NCI-H2107 treated with DMSO at 0.1 percent for 48 hours (cell line): ENCODE measurements around the gene FLT1.

Source experiments
- DNase-seq: peaks from one replicate; lab custom pipeline; 2025; ENCODE audit not compliant: unreplicated experiment; lab: John Stamatoyannopoulos, UW

The FLT1 gene

GRCh38 chr13:28494778-28495537, at the start of gene FLT1:
Gene FLT1, minus strand, starts transcription at chr13:28495128. Its CDS starts 285 bp downstream, at chr13:28494843.
- no peak for DNase-seq

- DNase-seq: no peak
These were observed 49.1 kb upstream of the FLT1 start for GRCh38 chr13:28544026-28544425.

GRCh38 chr13:28542804-28543203, 47.9 kb upstream of the FLT1 start:
- DNase-seq: no peak

- DNase-seq: no peak
These were observed 47.0 kb upstream of the FLT1 start for GRCh38 chr13:28541966-28542365.

GRCh38 chr13:28540612-28541011, 45.7 kb upstream of the FLT1 start:
- no peak for DNase-seq

- DNase-seq: no peak
These were observed 44.8 kb upstream of the FLT1 start for GRCh38 chr13:28539625-28540286.

GRCh38 chr13:28538932-28539331, 44.0 kb upstream of the FLT1 start:
- DNase-seq: no peak

- DNase-seq: no peak
These were observed 42.2 kb upstream of the FLT1 start for GRCh38 chr13:28537171-28537570.

GRCh38 chr13:28536371-28536770, 41.4 kb upstream of the FLT1 start:
- no peak for DNase-seq

- no peak for DNase-seq
These were observed 40.8 kb upstream of the FLT1 start for GRCh38 chr13:28535734-28536133.

- no peak for DNase-seq
These were observed 39.9 kb upstream of the FLT1 start for GRCh38 chr13:28534801-28535200.

GRCh38 chr13:28534210-28534609, 39.3 kb upstream of the FLT1 start:
- no peak for DNase-seq

- DNase-seq: no peak
These were observed 38.7 kb upstream of the FLT1 start for GRCh38 chr13:28533441-28534166.

GRCh38 chr13:28533125-28533436, 38.2 kb upstream of the FLT1 start:
- no peak for DNase-seq

- DNase-seq: no peak
These were observed 37.6 kb upstream of the FLT1 start for GRCh38 chr13:28532388-28533124.

GRCh38 chr13:28531845-28532387, 37.0 kb upstream of the FLT1 start:
- no peak for DNase-seq

- DNase-seq: no peak
These were observed 36.3 kb upstream of the FLT1 start for GRCh38 chr13:28531077-28531844.

- no peak for DNase-seq
These were observed 35.8 kb upstream of the FLT1 start for GRCh38 chr13:28530729-28531076.

GRCh38 chr13:28529836-28530235, 34.9 kb upstream of the FLT1 start:
- DNase-seq: no peak

GRCh38 chr13:28528848-28529247, 33.9 kb upstream of the FLT1 start:
- DNase-seq: no peak

GRCh38 chr13:28528388-28528787, 33.5 kb upstream of the FLT1 start:
- DNase-seq: no peak
